ENCODE data around the gene COLEC12.

- TF ChIP-seq CTCF (IDR thresholded peaks at IDR 0.05), result no peak
- no peak for TF ChIP-seq POLR2A (IDR thresholded peaks at IDR 0.05)
These were observed 23.1 kb upstream of the COLEC12 start for GRCh38 chr18:523561-523960.
